ENCODE data around the gene TMEM269.

GRCh38 chr1:42736571-42737200, 48.1 kb upstream of the TMEM269 start:
- TF ChIP-seq TAF1 (IDR thresholded peaks at IDR 0.05; ENCODE audit: low read depth, low read length) (no peak), POLR2A (IDR thresholded peaks at IDR 0.05; ENCODE audit: low read depth, low read length) (no peak), POLR2AphosphoS5 (IDR thresholded peaks at IDR 0.05; ENCODE audit: low read depth, low read length) (no peak), POU2F2 (IDR thresholded peaks at IDR 0.05; ENCODE audit: low read depth, low read length) (no peak), SPI1 (IDR thresholded peaks at IDR 0.05; ENCODE audit: low read depth, low read length) (no peak), PAX5 (IDR thresholded peaks at IDR 0.05; ENCODE audit: insufficient read depth, low read length, severe bottlenecking) (no peak)
